ENCODE results near the gene PXN.
"Not testable (repeated sequence)": the region's sequence is repeated elsewhere in the genome, so short reads cannot be mapped to it uniquely, and the experiment has no call there.

The PXN gene

GRCh38 chr12:120262852-120263747, 2.4 kb downstream of the PXN start:
- DNase-seq (ENCODE audit: low spot score) = no peak

DNA sequence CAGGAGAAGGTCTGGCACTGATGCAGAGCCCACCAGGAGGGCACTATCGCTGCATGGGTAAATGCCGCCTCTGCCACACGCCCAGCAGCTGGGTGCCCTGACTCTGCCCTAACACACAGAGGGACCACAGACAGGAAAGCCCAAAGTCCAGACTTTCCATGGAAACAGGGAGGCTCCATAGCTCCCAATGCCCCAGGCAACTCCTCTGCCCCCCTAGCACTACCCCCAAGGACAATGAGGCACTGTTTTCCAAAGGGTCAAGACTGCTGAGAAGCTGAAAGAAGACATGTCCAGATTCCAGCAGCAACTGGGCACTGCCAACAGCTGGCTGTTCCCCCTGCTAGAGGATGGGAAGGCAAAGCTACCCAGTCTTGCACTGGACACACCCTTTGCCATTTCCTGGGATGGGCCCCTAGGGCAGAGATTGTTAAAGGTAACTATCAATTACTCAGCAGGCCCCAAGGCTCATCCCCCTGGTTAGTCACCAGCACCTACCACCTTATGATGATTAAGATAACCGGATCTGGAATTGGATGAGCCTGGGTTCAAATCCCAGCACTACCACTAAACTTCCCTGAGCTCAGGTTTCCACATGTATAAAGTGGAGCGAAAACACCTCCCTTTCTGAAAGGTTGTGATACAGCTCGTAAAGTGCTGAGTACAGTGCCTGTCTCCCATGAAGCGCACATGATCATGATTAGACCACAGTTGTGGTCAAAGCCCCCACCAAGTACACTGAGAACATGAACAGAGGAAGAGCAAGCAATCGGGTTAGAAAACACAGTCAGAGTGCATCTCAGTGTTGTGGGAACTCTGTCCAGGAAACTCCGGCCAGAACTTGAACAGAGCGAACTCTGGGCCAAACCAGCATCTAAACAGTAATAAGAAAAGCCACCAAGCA, 3.3 kb downstream of the PXN start:
- peak; percentile 65 for DNase-seq (ENCODE audit: low spot score)

DNA sequence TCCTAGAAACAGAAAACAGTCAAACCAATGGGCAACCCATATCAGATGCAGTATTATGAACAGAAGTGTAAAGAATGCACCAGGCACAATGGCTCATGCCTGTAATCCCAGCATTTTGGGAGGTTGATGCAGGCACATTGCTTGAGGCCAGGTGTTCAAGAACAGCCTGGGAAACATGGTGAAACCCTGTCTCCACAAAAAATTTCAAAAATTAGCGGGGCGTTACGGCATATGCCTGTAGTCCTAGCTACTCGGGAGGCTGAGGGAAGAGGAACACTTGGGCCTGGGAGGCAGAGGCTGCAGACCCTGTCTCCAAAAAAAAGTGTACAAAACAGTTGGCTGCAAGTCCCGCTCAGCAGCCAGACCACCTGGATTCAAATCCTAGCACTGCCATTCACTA, 4.9 kb downstream of the PXN start:
- DNase-seq (ENCODE audit: low spot score) = no peak

DNA sequence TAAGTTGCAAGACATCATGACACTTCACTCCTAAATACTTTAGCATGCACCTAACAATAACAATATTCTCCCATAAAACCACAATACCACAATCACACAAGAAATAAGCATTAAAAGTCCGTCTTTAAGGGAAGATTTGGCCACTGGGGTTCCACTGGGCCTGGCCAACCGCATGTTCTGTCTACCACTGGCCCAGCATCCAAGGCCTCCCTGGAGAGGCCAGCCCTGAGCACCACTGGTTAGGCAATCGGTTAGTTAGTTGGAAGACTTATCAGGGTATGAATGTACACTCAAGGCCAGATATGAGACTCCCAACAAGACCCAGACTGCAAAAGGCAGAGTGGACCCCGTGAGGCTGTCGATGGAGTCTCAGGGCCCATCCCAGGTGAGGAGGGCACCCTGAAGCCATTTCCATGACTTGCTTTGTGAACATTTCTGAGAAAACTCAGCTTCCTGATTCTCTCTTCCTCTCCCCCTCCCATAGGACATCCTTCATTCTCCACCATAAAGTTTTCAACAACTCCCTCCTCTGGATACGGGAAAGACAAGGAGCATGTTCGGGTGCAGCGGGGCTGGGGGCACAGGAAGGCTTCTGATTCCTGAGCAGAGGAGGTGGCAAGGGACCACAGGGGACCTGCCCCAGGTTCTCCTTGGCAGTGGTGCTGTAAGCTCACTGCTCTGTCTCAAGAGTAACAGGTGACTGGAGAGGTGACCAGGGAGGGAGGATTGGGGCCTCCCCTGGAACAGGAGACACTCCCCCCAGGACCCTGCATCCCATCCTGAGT, 5.9 kb downstream of the PXN start:
- no peak for DNase-seq (ENCODE audit: low spot score)

GRCh38 chr12:120258323-120258896, 7.1 kb downstream of the PXN start:
- no peak for DNase-seq (ENCODE audit: low spot score)

DNA sequence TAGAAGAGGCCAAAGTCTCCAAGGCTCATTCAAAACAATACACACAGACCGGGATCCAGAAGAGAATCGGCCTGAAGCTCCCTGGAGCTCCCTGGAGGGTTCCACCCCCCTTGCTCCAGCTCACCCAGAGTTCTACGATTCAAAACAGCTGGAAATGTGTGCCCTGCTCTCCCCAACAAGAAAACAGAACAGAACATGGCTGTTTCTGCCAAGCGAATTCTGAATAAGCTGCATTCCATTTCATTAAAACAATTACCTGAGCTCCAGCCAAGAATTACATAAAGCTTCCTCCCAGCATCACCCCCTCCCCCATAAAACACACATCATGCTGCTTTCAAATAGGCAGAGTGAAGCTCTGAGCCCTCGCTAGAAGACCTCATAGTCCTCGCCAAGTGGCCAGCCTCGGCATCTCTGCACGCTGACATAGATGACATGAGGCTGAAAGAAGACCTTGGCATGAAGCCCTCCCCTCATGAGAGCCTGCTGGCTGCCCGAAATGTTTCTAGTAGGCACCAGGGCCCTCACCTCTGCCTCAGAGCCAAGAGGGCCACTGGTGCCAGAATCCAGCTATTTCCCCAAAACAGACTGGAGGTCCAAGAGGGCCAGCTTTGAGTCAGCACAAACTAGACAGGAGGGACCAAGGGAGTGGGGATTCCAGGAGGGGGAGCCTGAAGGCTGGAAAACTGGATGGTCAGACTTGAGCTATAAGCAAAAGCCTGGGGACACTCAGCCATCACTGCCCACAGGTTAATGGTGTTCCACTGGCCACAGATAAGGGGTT, 8.3 kb downstream of the PXN start:
- no peak for DNase-seq (ENCODE audit: low spot score)

DNA sequence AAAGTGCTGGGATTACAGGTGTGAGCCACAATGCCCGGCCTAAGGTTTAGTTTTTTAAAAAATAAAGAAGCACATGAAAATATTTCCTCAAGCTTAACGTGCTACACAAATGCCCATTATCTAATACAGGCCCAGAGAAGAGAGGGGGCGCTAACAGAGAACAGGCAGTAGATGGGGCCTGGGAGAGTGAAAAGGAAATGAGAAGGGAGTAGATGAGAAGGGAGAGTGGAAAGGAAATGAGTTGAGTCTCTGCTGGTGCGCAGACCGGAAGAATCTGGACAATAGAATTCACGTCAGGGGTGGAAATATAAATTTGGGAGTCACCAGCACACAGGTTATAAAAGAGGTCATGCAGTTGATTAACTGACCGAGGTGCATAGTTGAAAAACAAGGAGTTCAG, 10.7 kb downstream of the PXN start:
- DNase-seq (ENCODE audit: low spot score) = no peak

DNA sequence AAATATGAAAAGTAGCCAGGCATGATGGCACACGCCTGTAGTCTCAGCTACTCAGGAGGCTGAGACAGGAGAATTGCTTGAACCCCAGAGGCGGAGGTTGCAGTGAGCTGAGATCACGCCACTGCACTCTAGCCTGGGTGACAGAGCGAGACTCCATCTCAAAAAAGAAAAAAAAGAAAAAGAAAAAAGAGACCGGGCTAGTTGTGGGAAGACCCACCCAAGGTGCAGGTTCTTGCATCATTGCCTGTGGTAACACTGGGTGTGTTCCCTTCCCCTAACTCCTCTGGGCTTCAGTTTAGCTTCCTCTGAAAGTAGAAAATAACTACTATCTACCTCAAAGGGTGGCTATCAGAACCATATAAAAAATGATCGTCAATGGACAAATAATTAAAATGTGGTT, 12.2 kb downstream of the PXN start:
- not testable (repeated sequence) for DNase-seq (ENCODE audit: low spot score)

DNA sequence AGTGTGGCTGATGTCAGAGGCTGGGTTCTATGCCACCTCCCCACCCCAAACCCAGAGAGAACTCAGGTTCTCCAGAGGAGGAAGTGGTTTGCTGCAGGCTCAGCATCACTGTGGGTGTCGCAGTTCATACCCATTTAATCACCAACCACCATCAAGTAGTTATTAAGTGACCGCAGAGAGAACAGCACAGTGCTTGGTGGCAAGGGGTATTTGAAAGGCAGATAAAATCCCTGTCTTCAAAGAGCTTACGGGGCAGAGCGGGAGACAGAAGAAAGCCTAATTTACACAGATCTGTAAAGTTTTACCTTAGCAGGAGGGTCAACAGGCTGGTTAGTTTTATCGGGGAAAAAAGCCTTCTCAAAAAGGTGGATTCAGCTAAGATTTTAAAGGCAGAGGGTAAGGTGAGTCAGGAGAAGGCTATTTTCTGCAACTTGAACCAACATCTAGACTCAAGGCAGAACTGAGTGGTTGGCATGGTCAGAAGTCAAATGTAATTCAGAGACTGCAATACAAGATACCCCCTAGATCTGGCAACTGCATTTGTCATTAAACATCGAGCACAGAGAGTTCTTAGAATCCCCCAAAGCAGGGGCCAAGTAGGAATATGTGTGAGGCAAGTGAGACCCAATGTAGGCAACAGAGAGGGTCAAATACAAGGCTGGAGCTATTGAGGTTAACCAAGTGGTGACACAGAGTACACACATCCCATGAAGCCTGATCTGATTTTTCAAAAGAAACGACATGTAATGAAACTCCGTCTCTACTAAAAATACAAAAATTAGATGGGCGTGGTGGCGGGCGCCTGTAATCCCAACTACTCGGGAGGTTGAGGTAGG, 13.2 kb downstream of the PXN start:
- DNase-seq (ENCODE audit: low spot score) = no peak

DNA sequence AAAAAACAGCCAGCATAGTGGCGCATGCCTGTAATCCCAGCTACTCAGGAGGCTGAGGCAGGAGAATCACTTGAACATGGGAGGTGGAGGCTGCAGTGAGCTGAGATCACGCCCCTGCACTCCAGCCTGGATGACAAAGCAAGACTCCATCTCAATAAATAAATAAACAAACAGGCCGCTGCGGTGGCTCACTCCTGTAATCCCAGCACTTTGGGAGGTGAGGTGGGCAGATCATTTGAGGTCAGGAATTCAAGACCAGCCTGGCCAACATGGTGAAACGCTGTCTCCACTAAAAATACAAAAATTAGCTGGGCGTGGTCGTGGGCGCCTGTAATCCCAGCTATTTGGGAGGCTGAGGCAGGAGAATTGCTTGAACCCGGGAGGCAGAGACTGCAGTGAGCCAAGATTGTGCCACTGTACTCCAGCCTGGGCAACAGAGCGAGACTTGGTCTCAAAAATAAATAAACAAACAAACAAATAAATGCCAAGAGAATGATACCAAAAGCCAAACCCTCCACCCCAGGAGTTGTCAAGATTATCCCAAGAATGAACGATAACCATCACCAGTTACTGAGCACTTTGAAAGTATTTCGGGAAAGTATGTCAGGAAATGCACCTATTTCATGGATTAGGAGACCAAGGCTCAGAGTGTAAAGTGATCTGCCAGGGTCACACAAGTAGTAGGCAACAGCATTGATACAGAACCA, 14.0 kb downstream of the PXN start:
- not testable (repeated sequence) for DNase-seq (ENCODE audit: low spot score)

DNA sequence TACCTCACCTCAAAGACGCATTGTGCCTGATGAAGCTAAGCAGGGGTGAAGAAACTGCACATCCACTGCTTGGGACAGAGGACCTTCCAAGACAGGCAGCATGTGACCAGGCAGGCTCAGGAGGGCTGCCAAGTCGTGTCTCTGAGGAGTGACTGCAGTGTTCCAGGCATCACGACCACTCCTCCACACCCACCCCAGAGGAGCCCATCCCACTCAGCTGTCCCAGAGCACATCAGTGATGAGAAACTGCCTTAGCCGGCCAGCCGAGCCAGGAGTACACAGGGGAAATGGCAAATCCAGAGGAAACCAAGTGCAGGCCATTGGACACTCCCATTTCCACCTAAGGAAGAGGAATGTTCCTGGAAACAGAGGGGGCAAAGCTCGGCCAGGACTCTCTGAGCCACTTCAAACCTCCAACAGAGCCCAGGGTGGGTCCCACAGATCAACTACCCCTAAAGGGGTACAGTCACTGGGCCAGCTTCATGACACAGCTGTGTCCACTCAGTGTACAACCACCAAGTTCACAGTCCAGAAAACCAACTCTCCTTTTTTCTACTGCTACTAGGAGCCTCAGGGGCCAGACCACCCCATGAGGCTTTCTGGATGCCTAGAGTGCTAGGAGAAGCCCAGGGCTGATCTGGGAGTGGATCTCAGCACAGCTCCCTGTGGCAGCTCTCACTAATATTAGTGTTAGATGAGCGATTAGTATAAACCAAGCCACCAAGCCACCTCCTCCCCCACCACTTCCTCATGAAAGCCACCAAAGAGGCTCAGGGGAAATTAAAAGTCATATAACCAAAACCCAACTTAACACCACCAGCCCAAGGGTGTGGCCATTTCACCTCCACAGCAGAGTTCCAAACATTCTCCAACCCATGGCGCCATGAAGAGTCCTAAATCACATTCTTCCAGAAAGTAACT, 15.4 kb downstream of the PXN start:
- no peak for DNase-seq (ENCODE audit: low spot score)

DNA sequence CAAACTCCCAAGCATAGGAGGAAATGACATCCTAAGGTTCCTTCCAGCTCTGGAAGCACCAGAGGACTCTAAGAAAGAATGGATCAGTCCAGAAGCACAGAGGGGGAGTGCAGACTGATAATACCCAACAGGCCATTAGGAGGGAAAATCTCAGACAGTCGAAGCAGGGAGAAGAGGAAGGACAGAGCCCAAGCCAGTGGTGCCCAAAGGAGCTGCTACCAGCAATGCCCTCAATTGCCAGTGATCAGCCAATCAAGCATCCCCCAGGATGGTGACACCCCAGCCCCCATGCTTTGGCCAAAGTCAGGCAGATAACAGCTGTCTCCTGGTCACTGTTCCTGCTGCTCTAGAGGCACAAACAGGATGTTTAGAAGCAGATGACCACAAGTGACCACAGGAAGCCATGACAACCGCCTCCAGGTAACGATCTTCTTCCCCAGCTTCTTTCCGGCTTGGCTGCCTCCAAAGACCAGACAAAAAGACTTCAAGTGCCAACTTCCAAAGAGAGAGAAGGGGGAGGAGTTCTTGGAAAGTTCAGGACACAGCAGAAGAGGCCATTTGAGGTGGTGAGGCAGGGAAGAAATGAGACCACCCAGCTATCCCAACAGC, 16.2 kb downstream of the PXN start:
- DNase-seq (ENCODE audit: low spot score) = peak; percentile 0

- DNase-seq (ENCODE audit: low spot score) = no peak
These were observed 17.9 kb downstream of the PXN start for GRCh38 chr12:120247621-120248030.

DNA sequence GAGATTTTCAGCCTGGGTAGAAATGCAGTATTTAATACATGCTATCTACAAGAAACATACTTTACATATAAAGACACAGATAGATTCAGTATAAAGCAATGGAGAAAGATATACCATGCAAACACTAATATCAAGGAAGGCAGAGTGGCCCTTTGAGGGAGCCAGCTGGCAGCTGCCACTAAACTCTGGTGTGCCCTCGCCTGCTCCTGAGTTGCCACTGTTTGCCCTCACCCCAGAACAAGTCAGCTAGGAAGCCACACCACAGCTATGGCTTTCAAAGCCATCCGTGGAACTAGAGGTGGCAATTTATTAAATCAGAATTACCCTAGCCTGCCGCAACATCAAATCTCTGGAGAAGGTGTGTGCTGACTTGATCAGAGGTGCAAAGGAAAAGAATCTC, 18.3 kb downstream of the PXN start:
- DNase-seq (ENCODE audit: low spot score) = no peak

GRCh38 chr12:120246705-120247104, 18.8 kb downstream of the PXN start:
- DNase-seq (ENCODE audit: low spot score) = not testable (repeated sequence)

GRCh38 chr12:120242971-120243699, 22.4 kb downstream of the PXN start:
- DNase-seq (ENCODE audit: low spot score) = no peak

- no peak for DNase-seq (ENCODE audit: low spot score)
These were observed 23.2 kb downstream of the PXN start for GRCh38 chr12:120242275-120242799.

Measured in pons (tissue), 1 donor.